ENCODE results near the gene SUCLG2. TPM values are rescaled to one million over a fixed set of nuclear protein-coding genes. Genes with fewer than 3 reads are reported as not detected.
A peak's percentile ranks its signal among the peaks of the same experiment; 100 is the strongest.

The SUCLG2 gene
- total and polyA plus RNA-seq, 11 donors = 41.6 to 119 (median 77.6) TPM

GRCh38 chr3:67637255-67637900, 17.0 kb downstream of the SUCLG2 start:
- intact Hi-C loops (cut with DNase I) = no loop called here
- TF ChIP-seq, protein P1, sequence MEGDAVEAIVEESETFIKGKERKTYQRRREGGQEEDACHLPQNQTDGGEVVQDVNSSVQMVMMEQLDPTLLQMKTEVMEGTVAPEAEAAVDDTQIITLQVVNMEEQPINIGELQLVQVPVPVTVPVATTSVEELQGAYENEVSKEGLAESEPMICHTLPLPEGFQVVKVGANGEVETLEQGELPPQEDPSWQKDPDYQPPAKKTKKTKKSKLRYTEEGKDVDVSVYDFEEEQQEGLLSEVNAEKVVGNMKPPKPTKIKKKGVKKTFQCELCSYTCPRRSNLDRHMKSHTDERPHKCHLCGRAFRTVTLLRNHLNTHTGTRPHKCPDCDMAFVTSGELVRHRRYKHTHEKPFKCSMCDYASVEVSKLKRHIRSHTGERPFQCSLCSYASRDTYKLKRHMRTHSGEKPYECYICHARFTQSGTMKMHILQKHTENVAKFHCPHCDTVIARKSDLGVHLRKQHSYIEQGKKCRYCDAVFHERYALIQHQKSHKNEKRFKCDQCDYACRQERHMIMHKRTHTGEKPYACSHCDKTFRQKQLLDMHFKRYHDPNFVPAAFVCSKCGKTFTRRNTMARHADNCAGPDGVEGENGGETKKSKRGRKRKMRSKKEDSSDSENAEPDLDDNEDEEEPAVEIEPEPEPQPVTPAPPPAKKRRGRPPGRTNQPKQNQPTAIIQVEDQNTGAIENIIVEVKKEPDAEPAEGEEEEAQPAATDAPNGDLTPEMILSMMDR (IDR thresholded peaks at IDR 0.05) = no peak
- no peak for TF ChIP-seq POLR2A (IDR thresholded peaks at IDR 0.05)
- Histone ChIP-seq H3K27ac (no peak overlapping the region), H3K4me1 (peaks cover 0 to 27% (median 8%) of the 10 kb centered on the region in 12 donors), H3K9me3 (no peaks in the 10 kb centered on the region), H3K4me3 (no peak overlapping the region), H3K36me3 (peaks cover 0 to 5% (median 0%) of the 10 kb centered on the region in 9 donors), H3K27me3 (no peaks in the 10 kb centered on the region)
- 83 to 93% (median 90%) methylated on average over 4 of the region's 4 CpGs for WGBS, 4 donors
- no peak for DNase-seq
- no peak for ATAC-seq

DNA sequence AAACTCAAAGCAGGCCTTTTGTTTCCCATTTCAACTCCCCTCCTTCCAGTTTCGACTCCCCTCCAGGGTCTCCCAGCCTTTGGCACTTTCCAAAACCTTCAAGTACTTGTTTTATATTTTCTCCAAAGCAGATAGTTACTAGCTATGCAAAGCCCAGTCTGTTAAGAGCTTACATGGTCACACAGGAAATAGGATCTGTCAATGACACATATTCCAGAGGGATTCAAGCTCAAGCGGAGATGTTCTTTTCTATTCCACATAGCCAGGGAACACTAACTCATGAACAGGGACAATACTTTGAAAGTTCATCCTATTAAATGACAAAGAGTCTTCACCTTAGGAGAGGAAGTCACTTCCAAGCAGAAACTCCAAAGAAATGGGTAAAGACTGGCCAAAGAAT, 18.6 kb downstream of the SUCLG2 start:
- Histone ChIP-seq H3K27me3 (no peaks in the 10 kb centered on the region), H3K9me3 (no peaks in the 10 kb centered on the region), H3K4me1 (peaks cover 0 to 21% (median 8%) of the 10 kb centered on the region in 12 donors), H3K36me3 (peaks cover 0 to 5% (median 0%) of the 10 kb centered on the region in 9 donors), H3K27ac (no peak overlapping the region), H3K4me3 (no peak overlapping the region)
- no peak for TF ChIP-seq POLR2A (IDR thresholded peaks at IDR 0.05)
- TF ChIP-seq, protein P1 (IDR thresholded peaks at IDR 0.05) = no peak
- ATAC-seq (peak in 1 of 4 donors; percentile 54), DNase-seq (no peak)
- WGBS, 4 donors = 69 to 86% (median 80%) methylated on average over 2 of the region's 2 CpGs
- intact Hi-C loops (cut with DNase I) = no loop called here

- Histone ChIP-seq H3K9me3 (no peaks in the 10 kb centered on the region), H3K36me3 (peaks cover 0 to 5% (median 0%) of the 10 kb centered on the region in 9 donors), H3K27me3 (no peaks in the 10 kb centered on the region), H3K4me1 (peaks cover 0 to 21% (median 8%) of the 10 kb centered on the region in 12 donors), H3K4me3 (no peak overlapping the region), H3K27ac (no peak overlapping the region)
- intact Hi-C loops (cut with DNase I) = no loop called here
- no peak for ATAC-seq
- no peak for DNase-seq
- no peak for TF ChIP-seq POLR2A (IDR thresholded peaks at IDR 0.05)
- TF ChIP-seq, protein P1 (IDR thresholded peaks at IDR 0.05) = no peak
These were observed 19.2 kb downstream of the SUCLG2 start for GRCh38 chr3:67635257-67635656.

GRCh38 chr3:67630666-67631362, 23.6 kb downstream of the SUCLG2 start:
- Histone ChIP-seq H3K36me3 (no peaks in the 10 kb centered on the region), H3K4me3 (no peak overlapping the region), H3K9me3 (no peaks in the 10 kb centered on the region), H3K27me3 (no peaks in the 10 kb centered on the region), H3K4me1 (peaks cover 0 to 12% (median 4%) of the 10 kb centered on the region in 12 donors), H3K27ac (no peak overlapping the region)
- intact Hi-C loops (cut with DNase I) = no loop called here
- no peak for DNase-seq
- TF ChIP-seq POLR2A (IDR thresholded peaks at IDR 0.05) = no peak
- TF ChIP-seq, protein P1 (IDR thresholded peaks at IDR 0.05) = no peak
- WGBS, 4 donors = 75 to 86% (median 80%) methylated on average over 6 of the region's 6 CpGs
- ATAC-seq = no peak
